Adrenal gland (tissue), 19 donors: ENCODE results near the gene BPHL. TPM values are rescaled to one million over a fixed set of nuclear protein-coding genes. Genes with fewer than 3 reads are reported as not detected.

Experiments used
- DNase-seq, 7 donors: peaks; one replicate each; pipeline ENCODE4 v3.0.0-alpha.2; 2019 to 2020
- H3K27ac ChIP-seq, 5 donors: fragments of 200-600 bp; sonication (generic) in 4 of 5; 1 replicate in 3 of 5; 2 replicates in 2 of 5; pipeline versions ENCODE4 v1.5.1 to v1.8.0; 2016 to 2020; ENCODE audit warnings: mild to moderate bottlenecking in 1 of 5
- H3K27me3 ChIP-seq: fragments of 200-600 bp; 2 replicates; pipeline ENCODE4 v1.8.0; 2021
- H3K36me3 ChIP-seq, 2 donors: fragments of 200-600 bp; replicated peaks in 1 of 2; 1 replicate in 1 of 2; 2 replicates in 1 of 2; pipeline versions ENCODE4 v1.5.1 to v1.8.0; 2018 to 2022
- H3K4me1 ChIP-seq, 2 donors: fragments of 200-600 bp; replicated peaks in 1 of 2; 1 replicate in 1 of 2; 2 replicates in 1 of 2; pipeline versions ENCODE4 v1.5.1 to v1.8.0; 2018 to 2021
- H3K4me3 ChIP-seq, 4 donors: fragments of 200-600 bp; sonication (generic) in 3 of 4; one replicate each; pipeline ENCODE4 v1.5.1; 2016 to 2018
- H3K9me3 ChIP-seq, 3 donors: fragments of 200-600 bp; sonication (generic) in 1 of 3; replicated peaks in 1 of 3; 1 replicate in 2 of 3; 2 replicates in 1 of 3; pipeline versions ENCODE4 v1.5.1 to v1.8.0; 2016 to 2021
- CTCF ChIP-seq, 6 experiments: fragments of 450-650 bp in 4 of 6; fragments of 200-600 bp in 2 of 6; sonication (generic) in 1 of 6; IDR thresholded peaks; 1 replicate in 5 of 6; 2 replicates in 1 of 6; pipeline versions ENCODE4 v1.5.1 to v1.8.0; 2016 to 2021; ENCODE audit warnings: antibody characterized with exemption in 6 of 6, mild to moderate bottlenecking in 2 of 6, moderate library complexity in 1 of 6
- POLR2A ChIP-seq, 2 donors: fragments of 450-650 bp; IDR thresholded peaks; one replicate each; pipeline ENCODE4 v1.6.1; 2017; ENCODE audit warnings: antibody characterized with exemption in 2 of 2, mild to moderate bottlenecking in 2 of 2, moderate library complexity in 1 of 2
- WGBS, 4 donors: extraction: QIAGEN DNeasy Blood & Tissue Kit in 2 of 4; methylation state at CpG; one replicate each; pipeline versions ENCODE4 v1.1.5 to v1.1.7; 2013 to 2017; 5-methylcytosine and 5-hydroxymethylcytosine counted together
- intact Hi-C, 2 donors: fragments of 100-400 bp; cut with DNase I; formaldehyde crosslinking; loops; one replicate each; pipeline versions ENCODE4 v1.14.1 to v1.15.0; 2022 to 2023
- long read RNA-seq, 10 donors: library from polyadenylated mRNA in 3 of 10; unstranded in 2 of 10; stranded (forward) in 1 of 10; transcript quantifications; one replicate each; pipeline ENCODE4 v2.0.0 and lab custom pipeline, GENCODE V29; 2021 to 2026
- polyA plus RNA-seq, 3 donors: library from polyadenylated mRNA; stranded (reverse); fragments of 200-250 nt in 2 of 3; fragments of 350-450 nt in 1 of 3; fragmentation: Illumina TruSeq in 1 of 3; extraction: RNeasy Lipid Tissue Mini Kit (QIAGEN cat#74804) in 1 of 3; gene quantifications; one replicate each; pipeline ENCODE4 v1.2.3, GENCODE V29; 2013 to 2014
- total RNA-seq, 9 donors: library from RNA; depleted of rRNA in 4 of 9; stranded (reverse); fragments of >200 nt in 4 of 9; fragments of 120-200 nt in 1 of 9; fragmentation: NEBNext Ultra II Directional in 1 of 9; extraction: Animal tissue kit (Norgen Biotek cat#: 25700) in 1 of 9; gene quantifications; one replicate each; pipeline versions ENCODE4 v1.1.0 to v1.2.4, GENCODE V29; 2013 to 2023
- donor health status: healthy with polysubstance abuse.
- donor health status: Bipolar disorder and iron deficiency.
- donor health status: DM: yes; HTN: yes; CAD: no.
- donor health status: DM: no; HTN: no; CAD: no.
- donor health status: DM: no; HTN: no; CAD: no.
- donor health status: DM: yes; HTN: yes; CAD: no.

The BPHL gene
- total RNA-seq, result 10 to 100 TPM; 17.2 to 58.1 (median 23.4) TPM
- polyA plus RNA-seq, result 10 to 100 TPM; 22.4 to 32.4 (median 27.2) TPM
- long read RNA-seq, donor 1, transcript BPHL-203 (7 exons, 1,928 nt), result major isoform, 34 of 101 reads
- long read RNA-seq, donor 1, partial matches to known transcripts, result 18 of 101 reads
- long read RNA-seq, donor 1, other reads (novel, unspliced or antisense), result 48 of 101 reads
- long read RNA-seq, donor 2, transcript BPHL-203 (7 exons, 1,928 nt), result major isoform, 14 of 22 reads
- long read RNA-seq, donor 2, partial matches to known transcripts, result 8 of 22 reads
- long read RNA-seq, donor 2, other reads (novel, unspliced or antisense), result 0 of 22 reads
- long read RNA-seq, donor 3, transcript BPHL-203 (7 exons, 1,928 nt), result major isoform, 23 of 55 reads
- long read RNA-seq, donor 3, partial matches to known transcripts, result 31 of 55 reads
- long read RNA-seq, donor 3, other reads (novel, unspliced or antisense), result 0 of 55 reads
- long read RNA-seq, donor 4, transcript BPHL-203 (7 exons, 1,928 nt), result major isoform, 37 of 42 reads
- long read RNA-seq, donor 4, partial matches to known transcripts, result 0 of 42 reads
- long read RNA-seq, donor 4, other reads (novel, unspliced or antisense), result 5 of 42 reads
- long read RNA-seq, donor 5, transcript BPHL-203 (7 exons, 1,928 nt), result major isoform, 58 of 66 reads
- long read RNA-seq, donor 5, partial matches to known transcripts, result 0 of 66 reads
- long read RNA-seq, donor 5, other reads (novel, unspliced or antisense), result 7 of 66 reads
- long read RNA-seq, donor 6, transcript BPHL-203 (7 exons, 1,928 nt), result major isoform, 19 of 19 reads
- long read RNA-seq, donor 6, partial matches to known transcripts, result 0 of 19 reads
- long read RNA-seq, donor 6, other reads (novel, unspliced or antisense), result 0 of 19 reads
- long read RNA-seq, donor 7, transcript BPHL-203 (7 exons, 1,928 nt), result major isoform, 12 of 37 reads
- long read RNA-seq, donor 7, partial matches to known transcripts, result 6 of 37 reads
- long read RNA-seq, donor 7, other reads (novel, unspliced or antisense), result 18 of 37 reads
- long read RNA-seq, donor 8, transcript BPHL-203 (7 exons, 1,928 nt), result major isoform, 42 of 113 reads
- long read RNA-seq, donor 8, partial matches to known transcripts, result 69 of 113 reads
- long read RNA-seq, donor 8, other reads (novel, unspliced or antisense), result 0 of 113 reads
- long read RNA-seq, donor 9, transcript BPHL-203 (7 exons, 1,928 nt), result major isoform, 18 of 18 reads
- long read RNA-seq, donor 9, partial matches to known transcripts, result 0 of 18 reads
- long read RNA-seq, donor 9, other reads (novel, unspliced or antisense), result 0 of 18 reads
- long read RNA-seq, donor 10, transcript BPHL-203 (7 exons, 1,928 nt), result major isoform, 13 of 35 reads
- long read RNA-seq, donor 10, partial matches to known transcripts, result 21 of 35 reads
- long read RNA-seq, donor 10, other reads (novel, unspliced or antisense), result 0 of 35 reads

- WGBS, 4 donors, result 0 to 2% (median 1%) methylated on average over 12 to 89 of the region's 89 CpGs
- Histone ChIP-seq H3K36me3 (peaks cover 0 to 13% of the 10 kb centered on the region in 2 donors), H3K4me3 (peak within 1 kb of the TSS; percentile 80 to 94 (median 87)), H3K4me1 (peaks cover 5 to 13% of the 10 kb centered on the region in 2 donors), H3K9me3 (no peaks in the 10 kb centered on the region), H3K27me3 (no peaks in the 10 kb centered on the region), H3K27ac (peak within 1 kb of the TSS; percentile 57 to 93 (median 74))
- peak; percentile 33 to 84 for TF ChIP-seq POLR2A (IDR thresholded peaks at IDR 0.05)
- TF ChIP-seq CTCF (IDR thresholded peaks at IDR 0.05), result no peak
- intact Hi-C loops, result no loop called here
- DNase-seq, result peak; percentile 96 to 99 (median 98)
Measured at GRCh38 chr6:3118353-3119039, at the start of gene BPHL. BPHL (plus strand) TSS chr6:3118711; CDS start chr6:3118741, 30 bp downstream.

GRCh38 chr6:3071568-3071967 is 46.9 kb upstream of the BPHL start:
- Histone ChIP-seq H3K36me3 (no peaks in the 10 kb centered on the region), H3K27ac (no peak overlapping the region), H3K4me1 (peaks cover 18 to 39% of the 10 kb centered on the region in 2 donors), H3K9me3 (no peaks in the 10 kb centered on the region), H3K4me3 (no peak overlapping the region), H3K27me3 (no peaks in the 10 kb centered on the region)
- TF ChIP-seq POLR2A (IDR thresholded peaks at IDR 0.05), result no peak
- no peak for TF ChIP-seq CTCF (IDR thresholded peaks at IDR 0.05)
- intact Hi-C loops, result no loop called here
- peak in 1 of 7 donors; percentile 25 for DNase-seq
- 88 to 94% (median 91%) methylated on average over 2 of the region's 2 CpGs for WGBS, 4 donors

GRCh38 chr6:3072798-3073197 is 45.7 kb upstream of the BPHL start:
- no peaks in the 10 kb centered on the region for H3K27me3 ChIP-seq
- H3K4me1 ChIP-seq, result peaks cover 18 to 32% of the 10 kb centered on the region in 2 donors
- H3K36me3 ChIP-seq, result peaks cover 0 to 9% of the 10 kb centered on the region in 2 donors
- no peaks in the 10 kb centered on the region for H3K9me3 ChIP-seq
- 75 to 89% (median 80%) methylated on average over 7 of the region's 7 CpGs for WGBS, 4 donors
- DNase-seq, result peak in 1 of 7 donors; percentile 41
- no peak overlapping the region for H3K4me3 ChIP-seq
- no peak overlapping the region for H3K27ac ChIP-seq
- TF ChIP-seq CTCF (IDR thresholded peaks at IDR 0.05) (no peak), POLR2A (IDR thresholded peaks at IDR 0.05) (no peak)
- intact Hi-C loops, result no loop called here
